ENCODE results near the gene RASSF8. TPM values are rescaled to one million over a fixed set of nuclear protein-coding genes. Genes with fewer than 3 reads are reported as not detected.

RASSF8 gene
- polyA plus RNA-seq, 1 donor (not counting 4 experiments of a cell fraction or from before 2014, with no cell fraction given), result 10.5 TPM

- Histone ChIP-seq H2AFZ (ENCODE audit: control insufficient read depth, low read length) (no peak overlapping the region), H3K4me1 (ENCODE audit: control insufficient read depth, extremely low read depth, insufficient read depth, low read length) (peaks cover 27% of the 10 kb centered on the region), H3K4me3 (ENCODE audit: control insufficient read depth in 2 of 3, extremely low read depth in 1 of 3, insufficient read depth in 2 of 3, low read depth in 1 of 3, low read length in 3 of 3) (no peak overlapping the region), H3K36me3 (ENCODE audit: control insufficient read depth in 2 of 2, extremely low read depth in 1 of 2, insufficient read depth in 2 of 2, low read length in 2 of 2) (no peaks in the 10 kb centered on the region), H3K79me2 (ENCODE audit: control insufficient read depth, insufficient read depth, low read length) (no peaks in the 10 kb centered on the region), H3K27ac (ENCODE audit: control insufficient read depth, insufficient read depth, low read length) (no peak overlapping the region), H3K9ac (ENCODE audit: control insufficient read depth, extremely low read depth, insufficient read depth, low read length) (no peak overlapping the region), H3K4me2 (ENCODE audit: control insufficient read depth, extremely low read depth, insufficient read depth, low read depth, low read length) (no peak overlapping the region), H3K9me1 (ENCODE audit: control insufficient read depth, extremely low read depth, insufficient read depth, low read length) (no peaks in the 10 kb centered on the region), H3K9me3 (ENCODE audit: control insufficient read depth, low read depth, low read length) (no peaks in the 10 kb centered on the region), H3K27me3 (ENCODE audit: control insufficient read depth, extremely low read depth, insufficient read depth, low read length) (peaks cover 7% of the 10 kb centered on the region), H4K20me1 (ENCODE audit: control insufficient read depth, extremely low read depth, insufficient read depth, low read length) (no peaks in the 10 kb centered on the region)
- dilution Hi-C loops (cut with MboI; ENCODE audit: extremely low pct_ligation_motif_present, low sequenced_read_pairs), result no loop called here
- no peak for TF ChIP-seq EZH2 (IDR thresholded peaks at IDR 0.05; ENCODE audit: low read length)
- no peak for TF ChIP-seq CTCF (optimal IDR thresholded peaks at IDR 0.05 in 1 of 3, IDR thresholded peaks at IDR 0.05 in 1 of 3, conservative IDR thresholded peaks at IDR 0.05 in 1 of 3; ENCODE audit: extremely low read depth in 1 of 3, insufficient read depth in 2 of 3, low read length in 3 of 3)
- no peak for FAIRE-seq
- DNase-seq (ENCODE audit: low read depth, low spot score), result no peak
Measured at GRCh38 chr12:26116829-26117715, 158.6 kb downstream of the RASSF8 start.

GRCh38 chr12:26118308-26118707, 159.8 kb downstream of the RASSF8 start:
- H3K9me3 ChIP-seq (ENCODE audit: control insufficient read depth, low read depth, low read length), result no peaks in the 10 kb centered on the region
- H3K9me1 ChIP-seq (ENCODE audit: control insufficient read depth, extremely low read depth, insufficient read depth, low read length), result no peaks in the 10 kb centered on the region
- no peak overlapping the region for H3K4me2 ChIP-seq (ENCODE audit: control insufficient read depth, extremely low read depth, insufficient read depth, low read depth, low read length)
- no peaks in the 10 kb centered on the region for H3K79me2 ChIP-seq (ENCODE audit: control insufficient read depth, insufficient read depth, low read length)
- FAIRE-seq (no peak), DNase-seq (ENCODE audit: low read depth, low spot score) (no peak)
- TF ChIP-seq CTCF (optimal IDR thresholded peaks at IDR 0.05 in 1 of 3, IDR thresholded peaks at IDR 0.05 in 1 of 3, conservative IDR thresholded peaks at IDR 0.05 in 1 of 3; ENCODE audit: extremely low read depth in 1 of 3, insufficient read depth in 2 of 3, low read length in 3 of 3) (no peak), EZH2 (IDR thresholded peaks at IDR 0.05; ENCODE audit: low read length) (no peak)
- H2AFZ ChIP-seq (ENCODE audit: control insufficient read depth, low read length), result no peak overlapping the region
- peaks cover 8% of the 10 kb centered on the region for H3K27me3 ChIP-seq (ENCODE audit: control insufficient read depth, extremely low read depth, insufficient read depth, low read length)
- no peaks in the 10 kb centered on the region for H3K36me3 ChIP-seq (ENCODE audit: control insufficient read depth in 2 of 2, extremely low read depth in 1 of 2, insufficient read depth in 2 of 2, low read length in 2 of 2)
- H3K27ac ChIP-seq (ENCODE audit: control insufficient read depth, insufficient read depth, low read length), result no peak overlapping the region
- no peaks in the 10 kb centered on the region for H4K20me1 ChIP-seq (ENCODE audit: control insufficient read depth, extremely low read depth, insufficient read depth, low read length)
- no peak overlapping the region for H3K9ac ChIP-seq (ENCODE audit: control insufficient read depth, extremely low read depth, insufficient read depth, low read length)
- no peak overlapping the region for H3K4me3 ChIP-seq (ENCODE audit: control insufficient read depth in 2 of 3, extremely low read depth in 1 of 3, insufficient read depth in 2 of 3, low read depth in 1 of 3, low read length in 3 of 3)
- H3K4me1 ChIP-seq (ENCODE audit: control insufficient read depth, extremely low read depth, insufficient read depth, low read length), result peaks cover 22% of the 10 kb centered on the region
- dilution Hi-C loops (cut with MboI; ENCODE audit: extremely low pct_ligation_motif_present, low sequenced_read_pairs), result no loop called here

All from keratinocyte (primary cell).